Measurements from ENCODE around the gene SPC24.

GRCh38 chr19:11194173-11194572 is 38.6 kb upstream of the SPC24 start:
- TF ChIP-seq EZH2 (IDR thresholded peaks at IDR 0.05; ENCODE audit: borderline replicate concordance, low read depth, low read length) = no peak
- no peak for TF ChIP-seq CC2D1A (IDR thresholded peaks at IDR 0.05)
- no peak for TF ChIP-seq POLR2A (conservative IDR thresholded peaks at IDR 0.05)
- no peak for TF ChIP-seq ZNF764 (CRISPR knock-in tag; IDR thresholded peaks at IDR 0.05; ENCODE audit: low read depth)
- no peak for TF ChIP-seq HOMEZ (CRISPR knock-in tag; IDR thresholded peaks at IDR 0.05)
- TF ChIP-seq UBTF (IDR thresholded peaks at IDR 0.05; ENCODE audit: borderline replicate concordance in 1 of 2, low read depth in 2 of 2, low read length in 2 of 2) = no peak
- TF ChIP-seq ATF3 (IDR thresholded peaks at IDR 0.05) = no peak
- TF ChIP-seq ATF3 (CRISPR knock-in tag; conservative IDR thresholded peaks at IDR 0.05) = no peak
- TF ChIP-seq CTCF (IDR thresholded peaks at IDR 0.05 in 2 of 3, conservative IDR thresholded peaks at IDR 0.05 in 1 of 3; ENCODE audit: insufficient read depth in 2 of 3, low read depth in 1 of 3, low read length in 3 of 3) = no peak
- TF ChIP-seq ETV5 (CRISPR knock-in tag; IDR thresholded peaks at IDR 0.05; ENCODE audit: low read depth) = no peak
- TF ChIP-seq HDAC8 (tag; IDR thresholded peaks at IDR 0.05) = no peak
- TF ChIP-seq ZNF431 (CRISPR knock-in tag; IDR thresholded peaks at IDR 0.05) = no peak
- no peak for TF ChIP-seq ZNF592 (IDR thresholded peaks at IDR 0.05)
